Pons (tissue), 1 donor: ENCODE data around the gene P3H4.
"Not testable (repeated sequence)": the region's sequence is repeated elsewhere in the genome, so short reads cannot be mapped to it uniquely, and the experiment has no call there.

Experiments
- DNase-seq: peaks from one replicate; pipeline ENCODE4 v3.0.0-alpha.2; 2016; ENCODE audit warnings: low spot score

P3H4 gene

GRCh38 chr17:41811549-41812380, at the start of gene P3H4:
TSS of gene P3H4 (minus strand) at chr17:41811949. CDS start at chr17:41811915, 34 bp downstream.
- DNase-seq, result peak; percentile 41

GRCh38 chr17:41860254-41860931, 48.6 kb upstream of the P3H4 start:
- DNase-seq, result no peak

GRCh38 chr17:41851382-41851781, 39.6 kb upstream of the P3H4 start:
- not testable (repeated sequence) for DNase-seq

GRCh38 chr17:41849251-41849990, 37.7 kb upstream of the P3H4 start:
- no peak for DNase-seq

- DNase-seq, result no peak
Measured at GRCh38 chr17:41848788-41849187, 37.0 kb upstream of the P3H4 start.

GRCh38 chr17:41844971-41845370, 33.2 kb upstream of the P3H4 start:
- no peak for DNase-seq

GRCh38 chr17:41840781-41841180, 29.0 kb upstream of the P3H4 start:
- DNase-seq, result not testable (repeated sequence)

GRCh38 chr17:41839448-41839847, 27.7 kb upstream of the P3H4 start:
- DNase-seq, result not testable (repeated sequence)

- DNase-seq, result no peak
Measured at GRCh38 chr17:41837761-41838538, 26.2 kb upstream of the P3H4 start, which contains the start of gene KLHL10. TSS of gene KLHL10 (plus strand) at chr17:41837825. CDS start at chr17:41837933, 108 bp downstream.

- DNase-seq, result no peak
Measured at GRCh38 chr17:41836550-41837196, 24.9 kb upstream of the P3H4 start.

- DNase-seq, result peak; percentile 28
Measured at GRCh38 chr17:41835800-41836549, 24.2 kb upstream of the P3H4 start, which contains the start of gene NT5C3B. TSS of gene NT5C3B (minus strand) at chr17:41836232. CDS start at chr17:41836193, 39 bp downstream.

GRCh38 chr17:41835214-41835799, 23.6 kb upstream of the P3H4 start:
- DNase-seq, result no peak

- DNase-seq, result not testable (repeated sequence)
Measured at GRCh38 chr17:41829961-41830360, 18.2 kb upstream of the P3H4 start.

GRCh38 chr17:41825175-41825845, 13.6 kb upstream of the P3H4 start:
- DNase-seq, result no peak

- no peak for DNase-seq
Measured at GRCh38 chr17:41824086-41824485, 12.3 kb upstream of the P3H4 start.

GRCh38 chr17:41823580-41823979, 11.8 kb upstream of the P3H4 start:
- no peak for DNase-seq

- no peak for DNase-seq
Measured at GRCh38 chr17:41823141-41823524, 11.4 kb upstream of the P3H4 start.

GRCh38 chr17:41822216-41823140, 10.7 kb upstream of the P3H4 start:
- no peak for DNase-seq
